Measurements from ENCODE around the gene ENOX1.
"Not testable (repeated sequence)": the region's sequence is repeated elsewhere in the genome, so short reads cannot be mapped to it uniquely, and the experiment has no call there.

ENOX1 gene

DNA sequence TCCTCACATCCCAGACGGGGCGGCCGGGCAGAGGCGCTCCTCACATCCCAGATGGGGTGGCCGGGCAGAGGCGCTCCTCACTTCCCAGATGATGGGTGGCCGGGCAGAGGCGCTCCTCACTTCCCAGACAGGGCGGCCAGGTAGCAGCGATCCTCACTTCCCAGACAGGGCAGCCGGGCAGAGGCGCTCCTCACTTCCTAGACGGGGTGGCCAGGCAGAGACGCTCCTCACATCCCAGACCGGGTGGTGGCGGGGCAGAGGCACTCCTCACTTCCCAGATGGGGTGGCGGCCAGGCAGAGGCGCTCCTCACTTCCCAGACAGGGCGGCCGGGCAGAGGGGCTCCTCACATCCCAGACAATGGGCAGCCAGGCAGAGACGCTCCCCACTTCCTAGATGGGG is 370.4 kb downstream of the ENOX1 start:
- FAIRE-seq = not testable (repeated sequence)

DNA sequence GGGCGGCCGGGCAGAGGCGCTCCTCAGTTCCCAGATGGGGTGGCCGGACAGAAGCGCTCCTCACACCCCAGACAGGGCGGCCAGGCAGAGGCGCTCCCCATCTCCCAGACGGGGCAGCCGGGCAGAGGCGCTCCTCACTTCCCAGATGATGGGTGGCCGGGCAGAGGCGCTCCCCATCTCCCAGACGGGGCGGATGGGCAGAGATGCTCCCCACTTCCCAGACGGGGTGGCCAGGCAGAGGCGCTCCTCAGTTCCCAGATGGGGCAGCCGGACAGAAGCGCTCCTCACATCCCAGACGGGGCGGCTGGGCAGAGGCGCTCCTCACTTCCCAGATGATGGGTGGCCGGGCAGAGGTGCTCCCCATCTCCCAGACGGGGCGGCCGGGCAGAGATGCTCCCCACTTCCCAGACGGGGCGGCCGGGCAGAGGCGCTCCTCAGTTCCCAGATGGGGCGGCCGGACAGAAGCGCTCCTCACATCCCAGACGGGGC is 370.8 kb downstream of the ENOX1 start:
- not testable (repeated sequence) for FAIRE-seq

DNA sequence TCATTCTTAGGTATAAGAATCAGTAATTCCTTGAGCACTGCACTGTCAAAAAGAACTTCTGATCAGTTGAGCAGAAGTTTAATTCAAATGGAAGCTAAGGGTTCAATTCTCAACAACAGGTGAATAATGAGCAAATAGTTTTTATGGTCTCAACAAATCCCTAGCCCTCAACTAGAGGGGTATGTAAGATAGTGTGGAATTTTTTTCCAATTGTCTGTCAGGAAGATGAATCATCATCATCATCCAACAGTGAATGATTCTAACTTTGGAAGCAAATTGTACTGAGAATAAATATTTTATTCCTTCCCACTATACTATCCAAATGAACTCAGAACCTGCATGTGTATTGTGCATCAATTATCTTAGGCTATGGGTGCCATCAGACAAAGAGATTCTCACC is 372.7 kb downstream of the ENOX1 start:
- FAIRE-seq = no peak

DNA sequence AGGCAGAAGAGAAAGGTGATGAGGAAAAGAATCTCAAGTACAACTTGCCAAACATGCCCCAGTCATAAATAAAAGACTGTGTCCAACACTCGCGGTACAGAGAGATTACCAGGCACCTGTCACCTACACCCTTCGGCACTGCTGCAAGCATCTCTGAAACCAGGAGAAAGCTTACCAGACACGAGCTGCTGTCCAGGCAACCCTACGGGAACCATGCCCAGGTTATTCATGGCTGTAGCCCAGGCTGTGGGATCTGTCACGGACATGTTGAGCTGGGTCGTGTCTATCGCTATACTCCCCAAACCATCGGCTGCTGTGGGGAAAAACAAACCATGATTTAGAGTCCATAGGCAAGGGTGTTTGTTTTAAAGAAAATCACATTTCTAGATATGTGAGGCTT is 375.0 kb downstream of the ENOX1 start:
- no peak for FAIRE-seq

DNA sequence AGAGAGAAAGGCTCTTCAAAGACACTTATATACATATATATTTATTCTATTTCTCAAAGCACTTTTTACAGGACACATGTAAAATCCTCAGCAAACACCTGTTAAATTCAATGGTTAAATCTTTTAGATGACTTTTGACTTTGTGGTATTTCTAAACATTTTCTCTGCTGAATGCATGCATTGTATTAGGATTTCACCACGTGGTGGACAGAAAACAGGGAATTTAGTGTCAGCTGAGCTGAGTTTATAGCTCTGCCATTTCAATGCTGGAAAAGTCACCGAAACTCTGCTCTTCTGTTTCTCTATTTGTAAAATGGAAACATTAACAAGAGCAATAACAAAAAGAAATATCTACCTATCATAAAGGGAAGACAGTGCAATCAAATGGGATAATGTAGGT is 375.6 kb downstream of the ENOX1 start:
- no peak for FAIRE-seq

DNA sequence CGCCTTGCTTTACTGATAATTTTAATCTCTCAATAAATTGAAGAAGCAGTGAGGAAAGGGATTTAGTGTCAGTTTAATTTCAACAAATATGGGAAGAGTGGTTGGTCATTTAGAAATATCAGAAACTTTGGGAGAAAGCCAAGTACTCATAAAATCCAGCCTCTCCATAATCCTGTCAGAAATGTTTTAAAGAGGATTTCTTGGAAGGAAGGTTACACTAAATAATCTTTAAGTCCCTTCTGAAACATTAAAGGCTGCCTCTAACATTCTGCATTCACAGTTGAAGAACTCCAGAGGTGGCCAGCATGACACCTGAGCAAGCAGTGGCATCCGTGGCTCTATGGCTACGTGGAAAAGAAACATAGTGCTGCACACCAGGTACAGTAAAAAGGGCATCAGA is 378.5 kb downstream of the ENOX1 start:
- no peak for FAIRE-seq

DNA sequence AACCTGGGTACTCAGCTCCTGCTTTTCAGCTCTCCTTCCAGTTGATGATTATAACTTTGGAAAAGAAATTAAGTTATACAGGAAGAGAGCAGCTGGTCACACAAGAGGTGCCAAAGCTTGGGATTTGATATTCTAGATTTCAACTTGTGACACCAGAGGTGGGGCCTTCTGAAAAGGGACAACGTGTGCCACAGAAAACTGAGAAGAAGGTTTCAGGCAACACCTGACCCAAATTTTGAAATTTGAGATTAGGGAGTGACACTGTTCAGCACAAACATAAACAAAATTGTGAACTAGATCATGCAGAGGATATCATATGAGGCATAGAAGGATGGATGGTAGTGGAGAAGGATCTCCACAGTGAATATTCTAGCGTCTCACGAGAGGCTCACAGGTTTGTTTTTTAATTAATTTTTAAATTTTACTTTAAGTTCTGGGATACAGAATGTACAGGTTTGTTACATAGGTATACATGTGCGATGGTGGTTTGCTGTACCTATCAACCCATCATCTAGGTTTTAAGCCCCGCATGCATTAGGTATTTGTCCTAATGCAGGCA is 379.7 kb downstream of the ENOX1 start:
- FAIRE-seq = no peak

DNA sequence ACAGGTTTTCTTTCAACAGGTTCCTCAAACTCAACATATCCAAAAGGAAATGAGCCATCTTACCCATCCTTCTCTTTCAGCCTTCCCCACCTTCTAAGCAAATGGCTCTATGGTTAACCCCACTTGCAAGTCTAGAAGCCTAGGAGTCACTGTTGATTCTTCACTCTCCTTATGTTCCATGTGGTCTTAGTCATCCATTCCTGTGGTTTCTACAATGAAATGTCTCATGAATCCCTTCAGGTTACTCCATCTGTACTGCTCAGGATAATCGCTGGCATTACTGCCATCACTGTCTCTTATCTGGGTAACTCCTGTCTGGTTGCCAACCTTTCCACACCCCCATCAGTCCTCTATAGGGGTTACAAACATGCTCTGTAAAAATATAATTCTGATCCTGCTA is 381.3 kb downstream of the ENOX1 start:
- FAIRE-seq = no peak

DNA sequence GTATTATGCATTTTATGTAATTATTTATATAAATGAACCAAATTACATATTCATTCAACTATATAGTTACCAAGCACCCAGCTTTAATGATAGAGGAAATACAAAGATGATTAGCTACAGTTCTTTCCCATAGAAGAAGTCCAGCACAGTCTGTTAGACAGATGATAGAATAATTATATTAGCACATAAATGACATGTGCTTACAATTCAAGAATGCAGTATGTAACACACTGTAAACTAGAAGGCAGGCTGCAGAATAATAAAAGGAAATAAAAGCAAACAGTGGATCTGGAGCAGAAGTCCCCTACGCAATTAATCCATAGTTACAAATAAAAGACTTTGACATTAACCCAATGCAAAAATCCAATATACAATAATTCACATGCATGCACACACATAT is 384.4 kb downstream of the ENOX1 start:
- no peak for FAIRE-seq

DNA sequence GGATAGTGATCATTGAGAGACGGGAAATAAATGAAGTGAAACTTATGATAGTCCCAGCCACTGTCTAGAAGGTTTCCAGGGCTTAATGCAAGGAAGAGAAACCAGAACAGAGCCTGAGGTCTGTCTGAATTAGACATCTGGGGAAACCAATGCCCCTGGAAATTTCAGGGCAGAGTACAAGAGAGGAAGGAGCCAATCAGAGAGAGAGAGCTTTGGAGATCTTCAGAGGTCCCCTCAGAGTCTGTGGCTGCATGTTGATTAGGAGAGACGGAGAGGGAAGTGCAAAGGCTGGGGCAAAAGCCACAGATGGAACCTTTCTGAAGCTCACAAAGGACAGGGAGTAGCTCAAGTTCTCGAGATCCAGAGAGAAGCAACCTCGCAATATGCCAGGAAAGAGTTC is 385.4 kb downstream of the ENOX1 start:
- FAIRE-seq = no peak

DNA sequence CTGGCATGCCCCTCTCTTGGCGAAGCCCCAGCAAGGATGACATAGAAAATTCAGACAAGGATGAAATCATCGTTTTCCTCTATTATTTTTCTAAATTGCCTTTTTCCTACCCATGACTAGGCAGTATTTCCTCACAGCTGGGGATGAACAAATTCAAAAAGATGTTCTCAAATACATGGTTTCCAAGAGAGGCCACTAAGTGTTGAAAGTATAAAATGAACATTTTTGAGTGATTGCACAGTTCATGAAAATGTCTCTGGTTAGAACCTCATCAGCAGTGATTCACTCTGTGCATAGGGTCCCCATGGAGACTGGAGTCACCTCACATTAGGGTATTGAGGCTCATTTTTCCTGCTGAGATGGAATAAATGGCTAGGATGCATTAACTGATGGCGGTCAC is 389.7 kb downstream of the ENOX1 start:
- FAIRE-seq = no peak

DNA sequence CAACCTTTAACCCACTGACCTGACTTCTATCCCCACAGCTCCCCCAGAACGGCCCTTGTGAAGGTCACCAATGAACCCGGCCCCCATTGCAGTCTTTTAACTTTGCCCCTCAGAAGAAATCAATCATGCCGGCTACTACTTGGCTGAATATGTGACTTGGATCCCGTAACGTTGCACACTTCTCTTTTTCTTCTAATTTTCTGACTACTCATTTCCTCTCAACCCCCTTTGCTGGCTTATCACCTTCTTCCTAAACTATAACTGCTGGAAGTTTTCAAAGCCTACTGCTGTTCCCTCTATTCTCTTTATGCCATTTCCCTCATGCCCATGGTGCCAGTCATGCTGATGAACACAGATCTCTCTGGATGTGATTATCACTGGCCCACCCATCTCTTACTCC is 395.7 kb downstream of the ENOX1 start:
- FAIRE-seq = no peak

DNA sequence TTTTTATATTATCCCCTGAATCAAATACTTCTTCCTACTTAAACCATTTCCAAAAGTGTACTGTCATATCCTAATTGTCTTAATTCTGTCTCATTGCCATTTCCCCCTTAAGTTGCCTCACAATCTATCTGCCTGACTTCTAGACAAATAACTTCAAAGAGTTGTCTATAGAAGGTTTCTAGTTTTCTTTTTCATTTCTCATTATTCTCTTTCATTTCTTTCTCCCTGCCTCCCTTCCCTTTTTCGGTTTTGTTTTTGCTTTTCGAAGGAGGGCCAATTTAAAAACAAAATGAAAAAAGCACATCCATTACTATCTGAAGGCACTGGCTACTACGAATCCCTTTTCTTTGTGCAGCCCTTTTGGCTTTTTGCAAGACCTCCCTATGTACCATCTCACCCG is 396.2 kb downstream of the ENOX1 start:
- FAIRE-seq = no peak

DNA sequence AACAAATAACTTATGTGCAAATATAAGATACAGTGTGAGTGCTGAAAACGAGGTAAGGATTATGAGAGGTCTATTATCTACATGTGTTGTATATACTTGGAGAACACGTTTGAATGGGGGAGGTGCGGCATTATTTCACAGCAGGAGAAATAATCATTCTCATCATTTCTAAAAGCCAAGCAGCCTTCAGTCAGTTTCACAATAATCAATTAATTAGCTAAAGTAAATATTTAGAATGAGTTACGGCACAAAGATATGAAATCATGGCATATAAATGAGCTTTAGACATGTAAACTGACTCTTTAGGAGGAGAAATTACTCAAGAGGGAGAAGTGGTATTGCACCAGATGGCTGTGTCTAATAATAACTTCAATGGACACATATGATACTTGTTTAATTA is 396.8 kb downstream of the ENOX1 start:
- FAIRE-seq = no peak

DNA sequence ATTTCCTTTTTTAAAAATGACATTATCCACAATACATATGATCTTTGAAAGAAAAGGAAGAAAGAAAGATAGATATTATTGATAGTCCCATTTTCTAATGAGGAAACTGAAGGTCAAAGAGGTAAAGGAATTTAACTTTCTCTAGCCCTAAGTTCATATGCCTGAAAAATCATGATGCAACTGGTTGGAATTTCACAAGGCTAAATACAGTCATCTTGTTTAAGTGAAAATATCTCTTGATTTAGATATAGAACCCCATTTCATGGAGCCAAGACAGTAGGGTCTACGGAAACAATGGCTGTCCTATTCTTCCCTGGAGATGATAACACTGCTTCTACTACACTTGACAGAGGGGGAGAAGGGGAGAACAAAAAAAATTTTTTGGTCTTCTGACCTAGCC is 397.2 kb downstream of the ENOX1 start:
- no peak for FAIRE-seq

DNA sequence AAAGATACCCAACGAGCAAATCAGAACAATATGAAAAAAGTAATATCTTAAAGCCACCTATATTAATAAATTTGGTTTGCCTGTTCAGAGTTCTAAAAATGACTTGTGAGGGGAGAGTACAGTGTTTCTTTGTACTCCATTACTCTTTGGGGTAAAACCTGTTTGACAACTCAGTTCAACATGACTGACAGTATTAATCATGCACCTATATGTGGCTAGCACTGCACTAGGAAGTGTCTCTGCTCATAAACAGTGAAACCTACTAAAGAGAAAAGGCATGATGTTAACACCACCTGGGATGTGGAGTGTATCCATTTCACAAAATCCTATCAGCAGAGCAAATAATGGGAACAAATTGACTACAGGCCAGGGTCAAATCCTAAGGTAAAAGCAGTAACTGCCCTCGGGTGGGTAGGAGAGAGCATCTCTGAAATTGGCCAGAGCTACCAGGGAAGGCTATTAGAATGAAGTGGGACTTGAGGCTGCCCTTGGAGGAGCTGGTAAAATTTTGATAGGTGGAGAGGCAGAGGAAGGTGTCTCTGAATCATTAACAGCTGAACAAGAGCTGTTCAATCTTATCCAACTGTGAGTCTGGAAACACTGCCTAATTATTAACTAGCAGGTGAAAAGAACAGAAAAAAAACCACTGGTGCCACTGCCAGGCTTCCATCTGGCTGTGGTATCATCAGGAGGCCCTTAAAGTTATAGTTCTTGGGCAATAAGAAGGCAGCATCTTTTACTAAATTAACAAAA is 398.3 kb downstream of the ENOX1 start:
- no peak for FAIRE-seq

DNA sequence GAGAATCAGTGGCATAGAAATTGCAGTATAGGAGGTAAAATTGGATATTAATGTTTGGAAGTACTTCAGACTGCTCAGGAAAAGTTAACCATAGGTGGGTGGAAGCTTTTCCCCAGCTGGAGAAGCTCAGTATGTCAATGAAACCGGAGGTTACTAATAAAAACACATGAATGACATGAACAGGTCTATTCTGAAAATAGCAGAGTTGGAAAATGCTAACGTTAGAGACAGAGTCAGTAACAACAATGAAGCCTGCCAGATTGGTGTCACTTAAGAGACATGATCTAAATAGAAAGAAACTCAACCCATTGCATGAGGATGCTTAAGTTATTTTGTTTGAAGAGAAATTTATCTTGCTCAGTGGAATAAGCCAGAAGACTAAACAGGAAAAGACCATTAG is 398.9 kb downstream of the ENOX1 start:
- FAIRE-seq = no peak

DNA sequence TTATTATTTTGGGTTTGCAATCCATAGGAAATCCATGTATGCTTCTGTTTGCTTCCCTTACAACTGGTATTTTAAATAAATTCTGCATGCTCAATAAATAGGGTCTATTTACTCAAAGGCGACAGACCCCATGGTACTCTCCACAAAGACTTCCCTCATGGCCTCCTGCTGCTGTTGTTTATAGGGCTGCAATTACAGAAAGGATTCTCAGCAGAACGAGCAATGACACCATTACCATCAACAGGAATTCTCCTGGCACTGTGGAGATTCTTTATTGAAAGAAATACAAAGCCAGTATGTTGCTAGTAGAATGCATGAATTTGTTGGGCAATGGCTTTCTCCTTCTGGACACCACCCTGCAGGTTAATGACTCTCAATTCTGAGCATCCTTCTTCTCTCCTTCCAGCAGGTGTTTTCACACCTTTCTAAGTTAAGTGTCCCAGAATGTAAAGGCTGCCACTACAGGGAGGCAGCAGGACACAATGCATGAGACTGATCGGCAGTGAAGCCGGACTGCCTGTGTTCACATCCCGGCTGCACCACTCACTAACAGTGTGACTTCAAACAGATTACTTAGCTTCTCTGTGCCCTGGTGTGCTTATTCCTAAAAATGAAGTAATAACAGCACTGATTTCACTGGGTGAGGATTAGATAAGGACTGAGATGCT is 403.1 kb downstream of the ENOX1 start:
- no peak for FAIRE-seq

DNA sequence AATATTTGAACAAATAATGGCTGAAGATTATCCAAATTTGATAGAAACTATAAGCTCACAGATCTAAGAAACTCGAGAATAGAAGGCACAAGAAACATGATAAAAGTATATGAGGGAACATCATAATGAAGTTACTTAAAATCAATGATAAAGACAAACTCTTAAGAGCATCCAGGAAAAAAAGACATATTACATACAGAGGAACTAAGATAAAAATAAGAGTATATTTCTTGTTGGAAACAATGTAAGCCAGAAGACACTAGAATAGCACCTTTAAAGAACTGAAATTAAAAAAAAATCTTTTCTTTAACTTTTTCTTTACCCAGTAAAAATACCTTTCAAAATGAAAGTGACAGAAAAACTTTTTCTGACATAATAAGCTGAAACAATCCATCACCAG is 407.0 kb downstream of the ENOX1 start:
- FAIRE-seq = no peak

DNA sequence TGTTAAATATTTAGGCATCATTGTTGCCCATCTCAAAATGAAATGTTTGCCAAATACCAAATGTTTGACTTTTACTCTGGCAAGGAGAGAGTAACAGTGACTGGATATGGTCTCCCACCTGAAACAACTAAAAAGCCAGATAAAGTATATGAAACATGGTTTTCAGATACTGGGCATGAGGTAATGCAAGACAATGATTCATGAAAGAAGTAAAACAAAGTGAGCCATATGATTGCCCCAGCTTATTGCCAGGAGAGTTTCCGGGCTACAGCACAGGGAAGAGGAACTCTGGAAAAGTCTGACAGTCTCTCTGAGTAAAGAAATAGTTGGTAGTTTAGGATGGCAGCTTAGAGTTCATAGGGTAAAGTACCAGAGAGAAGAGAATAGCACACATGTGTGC is 408.8 kb downstream of the ENOX1 start:
- FAIRE-seq = no peak

DNA sequence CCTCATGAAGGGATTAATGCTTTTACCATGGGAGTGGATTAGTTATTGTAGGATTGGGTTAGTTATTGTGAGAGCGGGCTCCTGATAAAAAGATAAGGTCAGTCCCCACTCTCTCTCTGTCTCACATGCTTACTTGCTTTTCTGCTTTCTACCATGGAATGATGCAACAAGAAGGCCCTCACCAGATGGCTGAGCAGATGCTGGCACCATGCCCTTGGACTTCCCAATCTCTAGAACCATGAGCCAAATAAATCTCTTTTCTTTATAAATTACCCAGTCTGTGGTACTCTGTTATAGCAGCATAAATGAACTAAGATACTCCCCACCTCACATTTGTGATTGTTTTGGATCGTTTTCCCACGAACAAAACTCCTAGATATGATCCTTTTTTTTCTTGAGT is 409.6 kb downstream of the ENOX1 start:
- FAIRE-seq = no peak

DNA sequence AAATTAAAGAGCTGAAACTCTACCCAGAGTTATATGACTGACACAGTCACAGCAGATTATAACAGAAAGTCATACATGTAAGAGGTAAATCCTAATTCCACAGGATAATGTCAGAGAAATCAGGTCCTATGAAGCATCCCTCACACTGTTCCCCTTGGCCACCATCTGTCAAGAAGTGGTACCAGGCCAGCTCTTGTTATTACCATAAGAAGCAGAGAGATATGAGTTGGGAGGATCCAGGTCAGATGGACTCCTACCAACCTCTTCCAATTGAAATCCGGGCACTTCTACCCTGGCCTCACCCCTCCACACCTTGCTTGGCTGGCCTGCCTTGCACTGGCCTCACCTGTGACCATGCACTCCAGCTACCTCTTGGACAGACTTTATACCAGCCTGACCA is 410.2 kb downstream of the ENOX1 start:
- no peak for FAIRE-seq

DNA sequence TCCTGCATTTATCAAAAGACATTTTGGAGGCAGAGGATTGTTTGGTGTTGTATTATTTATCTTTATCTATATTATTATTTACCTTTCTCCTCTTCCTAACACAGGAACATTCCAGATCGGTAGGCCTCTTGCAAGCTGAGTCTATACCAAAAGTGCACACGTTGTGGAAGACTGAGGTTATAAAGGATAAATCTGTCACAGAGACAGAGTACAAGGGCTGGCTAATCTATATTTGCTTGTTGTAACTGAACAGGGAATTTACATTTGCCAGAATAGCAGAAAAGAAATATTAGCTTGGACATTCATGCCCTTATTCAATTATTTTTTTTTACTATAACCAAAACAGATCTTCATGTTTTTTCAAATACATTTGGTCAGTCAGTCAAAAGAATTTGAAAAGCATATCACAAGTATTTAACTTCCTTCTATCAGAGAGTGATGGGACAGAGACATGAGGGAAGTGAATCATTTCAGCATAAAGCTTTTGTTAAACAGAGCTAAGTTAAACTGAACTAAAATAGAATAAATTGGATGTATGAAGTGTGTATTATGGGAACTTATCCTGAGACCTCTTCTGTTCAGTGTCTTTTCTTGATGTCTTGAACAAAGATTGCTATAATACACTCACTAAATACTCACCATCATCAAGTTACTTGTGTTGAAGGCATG is 410.8 kb downstream of the ENOX1 start:
- no peak for FAIRE-seq

DNA sequence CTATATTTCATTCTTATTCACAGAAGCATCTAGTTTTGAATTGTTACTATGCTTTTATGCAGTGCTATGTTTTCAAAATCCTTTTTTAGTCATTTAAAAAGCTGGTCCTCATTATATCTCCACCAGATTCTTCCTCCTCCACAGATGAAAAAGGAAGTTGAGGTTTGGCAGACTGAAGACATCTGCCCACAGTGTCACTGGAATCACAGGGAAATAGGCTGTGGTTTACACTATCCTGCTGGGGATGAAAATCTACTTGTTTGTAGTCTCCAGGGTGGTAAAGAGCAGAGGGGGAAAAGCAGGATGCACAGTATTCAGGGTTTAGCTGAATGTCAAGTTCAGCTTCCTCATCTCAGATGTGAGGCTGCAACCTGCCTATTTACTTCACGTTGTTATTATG is 412.2 kb downstream of the ENOX1 start:
- no peak for FAIRE-seq
